Endothelial cell of umbilical vein (primary cell): ENCODE results near the gene NRXN3.

ENCODE experiments used
- EZH2 ChIP-seq: IDR thresholded peaks from 2 replicates; pipeline ENCODE4 v1.6.1; 2012; ENCODE audit warnings: borderline replicate concordance, low read depth, mild to moderate bottlenecking, moderate library complexity, low read length, inconsistent platforms; ENCODE audit not compliant: severe bottlenecking
- FOS ChIP-seq: IDR thresholded peaks from 2 replicates; pipeline ENCODE4 v1.6.1; 2011; ENCODE audit warnings: mild to moderate bottlenecking, low read length, moderate library complexity, borderline replicate concordance; ENCODE audit not compliant: insufficient read depth
- GATA2 ChIP-seq: IDR thresholded peaks from 2 replicates; pipeline ENCODE4 v1.7.0; 2011; ENCODE audit warnings: low read depth, mild to moderate bottlenecking, moderate library complexity, mixed read lengths, low read length; ENCODE audit not compliant: insufficient read length, insufficient read depth
- JUN ChIP-seq: IDR thresholded peaks from 2 replicates; pipeline ENCODE4 v1.6.1; 2011; ENCODE audit warnings: borderline replicate concordance, low read depth; ENCODE audit not compliant: insufficient read length, insufficient read depth
- MAX ChIP-seq: IDR thresholded peaks from 2 replicates; pipeline ENCODE4 v1.6.1; 2011; ENCODE audit not compliant: insufficient read depth, insufficient read length
- MYC ChIP-seq: IDR thresholded peaks from one replicate; pipeline ENCODE4 v1.6.1; 2011; ENCODE audit warnings: mild to moderate bottlenecking, low read depth, low read length
- POLR2A ChIP-seq: IDR thresholded peaks from 2 replicates; pipeline ENCODE4 v1.6.1; 2012; ENCODE audit warnings: low read depth, mild to moderate bottlenecking, control low read depth, low read length
- POLR2AphosphoS5 ChIP-seq: IDR thresholded peaks from 2 replicates; pipeline ENCODE4 v1.6.1; 2012; ENCODE audit warnings: low read depth, mild to moderate bottlenecking, control low read depth, low read length, moderate library complexity; ENCODE audit not compliant: insufficient read depth
- TF ChIP-seq, protein P1 (sequence below), 2 donors: IDR thresholded peaks; 1 replicate in 1 of 2; 2 replicates in 1 of 2; pipeline ENCODE4 v1.5.1; 2011; ENCODE audit warnings: low read length in 2 of 2, mild to moderate bottlenecking in 2 of 2, moderate library complexity in 2 of 2, control low read depth in 1 of 2, inconsistent platforms in 1 of 2, low read depth in 1 of 2; ENCODE audit not compliant: insufficient read depth in 1 of 2; ENCODE audit errors: extremely low read depth in 1 of 2

DNA sequence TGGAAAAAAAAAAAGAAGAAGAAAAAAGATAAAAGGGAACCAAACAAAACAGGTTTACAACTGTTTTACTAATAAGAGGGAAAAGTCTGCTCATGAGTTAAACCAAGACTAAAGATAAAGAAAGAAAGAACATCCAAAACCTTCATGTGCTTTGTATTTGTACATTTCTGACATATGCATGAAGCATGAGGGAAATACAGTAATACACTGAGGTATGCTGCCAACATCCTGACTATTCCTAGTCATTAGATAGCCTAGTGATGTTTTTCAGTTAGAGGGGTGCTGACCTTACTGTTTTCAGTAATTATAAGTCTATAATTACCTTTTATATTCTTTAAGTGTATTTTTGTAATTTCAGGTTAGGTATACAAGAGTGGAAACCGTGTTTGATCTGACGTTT is 1247.8 kb downstream of the NRXN3 start:
- TF ChIP-seq, protein P1, sequence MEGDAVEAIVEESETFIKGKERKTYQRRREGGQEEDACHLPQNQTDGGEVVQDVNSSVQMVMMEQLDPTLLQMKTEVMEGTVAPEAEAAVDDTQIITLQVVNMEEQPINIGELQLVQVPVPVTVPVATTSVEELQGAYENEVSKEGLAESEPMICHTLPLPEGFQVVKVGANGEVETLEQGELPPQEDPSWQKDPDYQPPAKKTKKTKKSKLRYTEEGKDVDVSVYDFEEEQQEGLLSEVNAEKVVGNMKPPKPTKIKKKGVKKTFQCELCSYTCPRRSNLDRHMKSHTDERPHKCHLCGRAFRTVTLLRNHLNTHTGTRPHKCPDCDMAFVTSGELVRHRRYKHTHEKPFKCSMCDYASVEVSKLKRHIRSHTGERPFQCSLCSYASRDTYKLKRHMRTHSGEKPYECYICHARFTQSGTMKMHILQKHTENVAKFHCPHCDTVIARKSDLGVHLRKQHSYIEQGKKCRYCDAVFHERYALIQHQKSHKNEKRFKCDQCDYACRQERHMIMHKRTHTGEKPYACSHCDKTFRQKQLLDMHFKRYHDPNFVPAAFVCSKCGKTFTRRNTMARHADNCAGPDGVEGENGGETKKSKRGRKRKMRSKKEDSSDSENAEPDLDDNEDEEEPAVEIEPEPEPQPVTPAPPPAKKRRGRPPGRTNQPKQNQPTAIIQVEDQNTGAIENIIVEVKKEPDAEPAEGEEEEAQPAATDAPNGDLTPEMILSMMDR (IDR thresholded peaks at IDR 0.05; ENCODE audit: extremely low read depth in 1 of 2, insufficient read depth in 1 of 2, low read depth in 1 of 2, low read length in 2 of 2) = no peak
- TF ChIP-seq POLR2AphosphoS5 (no peak), JUN (no peak), EZH2 (no peak), POLR2A (no peak), GATA2 (peak; percentile 13), MYC (no peak), FOS (peak; percentile 63), MAX (no peak)
